GM18505 (cell line): Measurements from ENCODE around the gene FGF22.
"Not testable (repeated sequence)": the region's sequence is repeated elsewhere in the genome, so short reads cannot be mapped to it uniquely, and the experiment has no call there.

Experiments
- ATAC-seq: cut with Tn5 transposase; IDR thresholded peaks from one replicate; pipeline ENCODE4 v1.9.1; 2021; ENCODE audit not compliant: unreplicated experiment
- POLR2A ChIP-seq: IDR thresholded peaks from 4 replicates; pipeline ENCODE4 v1.6.1; 2011; ENCODE audit warnings: borderline replicate concordance; ENCODE audit not compliant: insufficient read depth, insufficient read length; ENCODE audit errors: extremely low read depth

Gene FGF22

GRCh38 chr19:662207-662961 lies 22.7 kb downstream of the FGF22 start:
- ATAC-seq: peak; percentile 13
- TF ChIP-seq POLR2A: peak; percentile 35

DNA sequence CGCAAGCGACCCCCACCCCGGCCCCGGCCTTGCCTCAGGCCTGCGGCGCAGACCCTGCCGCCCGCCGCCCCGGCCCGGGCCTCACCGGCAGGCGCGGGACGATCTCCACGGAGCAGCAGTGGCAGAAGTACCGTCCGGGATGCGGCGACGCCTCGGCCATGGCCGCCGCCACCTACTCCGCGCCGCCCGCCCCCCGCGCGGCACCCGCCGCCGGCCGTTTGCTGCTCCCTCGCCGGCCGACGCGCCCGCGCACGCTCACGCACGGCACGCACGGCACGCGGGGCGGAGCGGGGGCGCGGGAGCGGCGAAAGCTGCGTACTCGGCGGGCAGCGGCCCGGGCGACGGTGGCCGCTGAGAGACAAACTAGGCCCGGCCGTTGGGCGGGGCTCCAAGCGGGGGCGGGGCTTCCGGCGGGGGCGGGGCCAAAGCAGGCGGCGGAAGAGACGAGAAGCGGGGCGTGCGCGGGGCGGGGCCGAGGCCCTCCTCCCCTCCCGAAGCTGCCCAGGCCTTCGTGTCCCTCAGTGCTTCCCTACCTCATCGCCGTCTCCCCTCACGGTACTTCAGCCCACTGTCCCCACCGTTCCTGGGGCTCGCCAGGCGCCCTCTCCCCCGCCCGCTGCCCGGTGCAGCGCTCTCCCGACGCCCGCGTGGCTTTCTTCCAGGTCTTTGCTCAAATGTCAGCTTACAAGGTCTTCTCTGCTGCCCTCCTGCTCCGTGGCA lies 23.4 kb downstream of the FGF22 start, which contains the start of gene RNF126:
Gene RNF126 (minus strand): TSS at position 253 of the 720 bp plus-strand sequence. CDS start 93 bp downstream, at position 160.
- peak; percentile 73 for TF ChIP-seq POLR2A
- peak; percentile 53 for ATAC-seq

DNA sequence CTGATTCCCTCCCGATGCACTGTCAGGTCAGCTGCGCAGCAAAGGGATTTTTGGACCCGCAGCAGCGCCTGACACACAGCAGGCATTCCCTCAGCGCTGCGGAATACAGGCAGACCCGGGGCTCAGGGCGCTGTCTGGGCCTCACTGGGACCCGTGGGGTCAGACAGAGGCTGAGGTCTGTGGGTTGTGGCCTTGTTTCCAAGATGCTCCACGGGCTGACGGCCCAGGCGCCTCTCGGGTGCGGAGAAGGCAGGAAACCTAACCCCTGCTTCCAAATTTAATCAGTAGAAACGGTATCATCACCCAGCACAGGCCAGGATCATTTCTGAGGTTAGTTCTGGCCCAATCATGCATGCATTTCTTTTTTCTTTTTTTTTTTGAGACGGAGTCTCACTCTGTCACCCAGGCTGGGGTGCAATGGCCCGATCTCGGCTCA lies 24.0 kb downstream of the FGF22 start:
- no peak for TF ChIP-seq POLR2A
- ATAC-seq: no peak

- TF ChIP-seq POLR2A: no peak
- ATAC-seq: no peak
These were observed 25.3 kb downstream of the FGF22 start for GRCh38 chr19:664913-665443.

- not testable (repeated sequence) for ATAC-seq
These were observed 27.4 kb downstream of the FGF22 start for GRCh38 chr19:666985-667573.

DNA sequence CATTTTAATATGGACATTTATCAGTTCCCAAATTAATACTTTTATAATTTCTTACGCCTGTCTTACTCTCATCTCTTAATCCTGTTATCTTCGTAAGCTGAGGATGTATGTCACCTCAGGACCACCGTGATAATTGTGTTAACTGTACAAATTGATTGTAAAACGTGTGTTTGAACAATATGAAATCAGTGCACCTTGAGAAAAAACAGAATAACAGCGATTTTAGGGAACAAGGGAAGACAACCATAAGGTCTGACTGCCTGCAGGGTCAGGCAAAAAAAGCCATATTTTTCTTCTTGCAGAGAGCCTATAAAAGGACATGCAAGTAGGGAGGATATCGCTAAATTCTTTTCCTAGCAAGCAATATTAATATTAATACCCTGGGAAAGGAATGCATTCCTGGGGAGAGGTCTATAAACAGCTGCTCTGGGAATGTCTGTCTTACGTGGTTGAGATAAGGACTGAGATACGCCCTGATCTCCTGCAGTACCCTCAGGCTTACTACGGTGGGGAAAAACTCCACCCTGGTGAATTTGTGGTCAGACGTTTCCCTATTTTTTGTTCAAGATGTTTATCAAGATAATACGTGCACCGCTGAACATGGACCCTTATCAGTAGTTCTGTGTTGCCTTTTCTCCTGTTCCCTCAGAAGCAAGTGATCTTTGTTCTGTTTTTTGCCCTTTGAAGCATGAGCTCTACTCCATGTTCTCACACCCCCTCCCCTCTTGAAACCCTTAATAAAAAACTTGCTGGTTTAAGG lies 29.2 kb downstream of the FGF22 start:
- ATAC-seq: not testable (repeated sequence)

DNA sequence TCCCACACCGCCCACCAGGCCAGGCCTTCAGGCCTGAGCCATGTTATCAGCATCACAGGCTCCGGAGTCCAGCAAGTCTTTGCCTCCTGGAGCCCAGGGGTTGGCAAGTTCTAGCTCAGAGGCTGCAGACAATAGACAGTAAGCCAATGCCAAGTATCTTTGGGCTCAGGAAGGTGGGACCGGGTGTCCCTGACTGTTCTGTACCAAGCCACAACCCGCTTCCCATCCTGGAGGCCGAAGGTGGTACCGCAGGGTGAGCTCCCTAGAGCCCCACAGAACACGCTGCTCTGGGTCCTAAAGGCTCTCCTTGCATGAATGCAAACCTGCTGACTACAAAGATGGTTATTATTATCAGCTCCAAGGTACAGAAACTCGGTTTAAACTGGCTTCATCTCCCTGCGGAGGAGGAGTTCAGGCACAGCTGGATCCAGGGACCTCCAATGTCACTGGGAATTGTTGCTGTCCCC lies 31.0 kb downstream of the FGF22 start:
- no peak for ATAC-seq
- TF ChIP-seq POLR2A: no peak

DNA sequence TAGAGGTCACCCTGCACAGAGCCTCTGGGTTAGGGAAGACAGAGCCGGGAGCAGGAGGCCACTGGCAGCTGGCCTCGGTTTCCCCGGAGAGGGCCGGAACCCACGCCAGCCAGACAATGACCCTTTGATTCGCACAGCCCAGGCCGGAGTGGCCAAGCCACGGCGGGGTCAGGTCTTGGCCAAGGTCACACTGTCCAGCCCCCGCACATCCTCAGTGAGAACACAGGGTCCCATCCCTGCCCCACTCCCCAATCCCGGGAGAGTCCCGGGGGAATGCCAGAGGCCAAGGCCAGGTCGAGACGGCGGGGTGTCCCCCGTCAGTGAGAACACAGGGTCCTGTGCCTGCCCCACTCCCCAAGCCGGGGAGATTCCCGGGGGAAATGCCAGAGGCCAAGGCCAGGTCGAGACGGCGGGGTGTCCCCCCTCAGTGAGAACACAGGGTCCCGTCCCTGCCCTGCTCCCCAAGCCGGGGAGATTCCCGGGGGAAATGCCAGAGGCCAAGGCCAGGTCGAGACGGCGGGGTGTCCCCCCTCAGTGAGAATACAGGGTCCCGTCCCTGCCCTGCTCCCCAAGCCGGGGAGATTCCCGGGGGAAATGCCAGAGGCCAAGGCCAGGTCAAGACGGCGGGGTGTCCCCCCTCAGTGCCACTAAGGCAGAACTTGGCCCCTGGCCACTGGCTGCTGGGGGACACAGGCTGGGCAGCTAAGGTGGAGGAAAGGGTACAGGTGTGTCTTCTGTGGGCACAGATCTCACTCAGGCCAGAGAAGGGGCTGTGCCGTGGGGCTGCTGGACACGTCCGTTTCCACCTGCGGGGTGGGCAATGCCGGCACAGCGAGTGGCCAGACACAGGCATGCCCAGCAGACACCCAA lies 34.8 kb downstream of the FGF22 start:
- TF ChIP-seq POLR2A: no peak
- no peak for ATAC-seq

DNA sequence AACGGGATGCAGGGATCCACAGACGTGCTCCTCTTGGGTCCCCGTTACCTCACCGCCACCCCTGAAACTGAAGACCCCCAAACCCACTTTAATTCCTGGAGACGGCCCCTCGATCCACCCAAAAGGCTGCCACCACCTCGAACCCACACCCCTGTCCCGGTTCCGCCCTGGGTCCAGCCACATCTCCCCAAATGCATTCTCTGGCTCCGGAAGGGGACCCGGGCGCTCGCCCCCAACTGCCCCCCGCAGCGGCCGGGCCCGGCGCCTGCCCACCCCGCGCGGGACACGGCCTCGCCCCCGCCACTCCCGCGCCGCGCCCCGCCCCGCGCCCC lies 36.3 kb downstream of the FGF22 start:
- TF ChIP-seq POLR2A: no peak
- ATAC-seq: no peak

GRCh38 chr19:676339-677105 lies 36.8 kb downstream of the FGF22 start, which contains the start of gene FSTL3:
TSS of gene FSTL3 (plus strand) at chr19:676392. CDS start at chr19:676424, 32 bp downstream.
- TF ChIP-seq POLR2A: peak; percentile 15
- ATAC-seq: no peak

- no peak for TF ChIP-seq POLR2A
- no peak for ATAC-seq
These were observed 37.5 kb downstream of the FGF22 start for GRCh38 chr19:677201-677600.
